ENCODE results near the gene ARHGAP26.

ARHGAP26 gene

DNA sequence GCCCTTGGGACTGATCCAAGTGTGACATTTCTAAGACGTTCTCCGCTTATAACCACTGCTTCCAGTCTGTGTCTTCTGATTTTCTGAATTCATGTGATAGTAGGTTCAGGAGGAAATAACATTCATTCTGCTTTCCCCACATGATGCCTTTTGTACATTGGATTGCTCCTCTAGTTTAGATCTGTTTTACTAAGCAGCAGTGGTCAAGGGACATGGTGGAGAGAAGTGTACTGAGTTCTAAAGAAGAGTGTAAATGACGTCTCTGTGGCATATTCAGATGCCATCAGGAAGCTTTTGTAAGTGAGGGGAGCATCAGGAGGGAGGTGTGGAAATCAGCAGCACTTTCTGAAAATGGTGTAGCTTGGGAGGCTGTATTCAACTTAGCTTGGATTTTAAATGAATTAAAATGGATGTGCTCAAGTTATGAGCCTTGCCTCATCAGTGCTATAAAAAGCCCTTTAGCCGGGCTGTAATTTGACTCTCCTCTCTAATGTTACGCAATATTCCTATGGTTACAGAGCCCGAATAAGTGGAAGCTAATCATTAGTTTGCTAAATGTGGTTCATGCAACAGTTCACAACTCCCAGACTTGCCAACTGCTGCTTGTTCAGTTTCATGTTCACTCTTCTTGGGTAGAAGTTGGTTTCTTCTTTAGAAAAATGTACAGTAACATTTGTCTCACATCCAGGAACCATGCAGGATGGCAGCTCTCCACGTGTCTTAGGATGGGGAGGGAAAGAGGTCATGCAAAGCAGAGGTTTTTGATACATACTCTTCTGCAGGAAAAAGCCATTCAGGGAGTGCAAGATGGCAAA is 281.3 kb downstream of the ARHGAP26 start:
- DNase-seq = peak; percentile 98

DNA sequence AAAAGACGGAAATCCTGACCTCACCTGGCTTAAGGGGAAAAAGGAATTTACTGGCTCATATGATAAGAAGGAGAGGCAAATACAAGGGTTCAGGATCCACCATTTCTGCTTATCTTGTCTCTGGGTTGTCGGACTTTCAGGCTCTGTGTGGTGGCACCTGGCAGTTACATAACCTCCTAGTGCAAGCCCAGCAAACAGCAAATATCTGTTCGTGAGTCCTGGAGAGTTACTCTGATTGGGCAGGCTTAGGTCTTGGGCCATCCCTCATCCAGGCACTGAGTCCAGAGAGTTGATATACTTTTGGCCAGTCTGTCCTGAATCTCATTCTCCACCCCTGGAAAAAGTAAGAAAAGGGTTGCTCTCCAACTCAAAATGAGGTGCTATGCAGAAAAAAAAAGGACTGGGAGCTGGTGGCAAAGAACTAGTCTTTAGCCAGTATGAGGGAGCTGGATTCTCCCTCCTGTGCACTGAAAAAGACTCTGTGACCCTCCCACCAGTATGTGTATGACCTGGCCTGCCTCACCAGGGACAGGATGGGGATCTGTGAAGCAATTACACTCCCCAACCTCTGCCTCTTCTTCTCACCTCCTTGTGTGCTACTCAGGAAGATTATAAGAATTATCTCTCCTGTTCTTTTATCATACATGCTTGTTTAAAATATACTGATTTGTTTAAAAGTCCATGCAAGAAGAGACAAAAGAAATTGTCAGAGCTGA is 282.9 kb downstream of the ARHGAP26 start:
- no peak for DNase-seq

DNA sequence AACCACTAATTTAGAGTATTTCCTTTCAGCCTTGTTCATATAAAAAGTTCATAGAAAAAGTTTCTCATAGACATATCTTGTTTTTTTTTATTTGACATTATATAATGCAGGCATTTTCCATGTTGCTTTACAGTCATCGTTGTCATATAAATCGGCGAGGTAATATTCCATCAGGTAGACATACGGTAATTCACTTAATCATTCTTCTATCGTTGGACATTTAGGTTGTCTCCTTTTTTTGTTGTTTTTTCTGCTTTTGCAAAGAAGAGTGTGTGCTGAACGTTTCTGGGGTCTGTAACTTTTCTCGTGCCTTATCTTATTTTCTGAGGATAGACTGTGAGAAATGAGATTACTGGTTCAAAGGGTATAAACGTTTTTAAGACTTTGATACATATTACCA is 283.6 kb downstream of the ARHGAP26 start:
- DNase-seq = no peak

DNA sequence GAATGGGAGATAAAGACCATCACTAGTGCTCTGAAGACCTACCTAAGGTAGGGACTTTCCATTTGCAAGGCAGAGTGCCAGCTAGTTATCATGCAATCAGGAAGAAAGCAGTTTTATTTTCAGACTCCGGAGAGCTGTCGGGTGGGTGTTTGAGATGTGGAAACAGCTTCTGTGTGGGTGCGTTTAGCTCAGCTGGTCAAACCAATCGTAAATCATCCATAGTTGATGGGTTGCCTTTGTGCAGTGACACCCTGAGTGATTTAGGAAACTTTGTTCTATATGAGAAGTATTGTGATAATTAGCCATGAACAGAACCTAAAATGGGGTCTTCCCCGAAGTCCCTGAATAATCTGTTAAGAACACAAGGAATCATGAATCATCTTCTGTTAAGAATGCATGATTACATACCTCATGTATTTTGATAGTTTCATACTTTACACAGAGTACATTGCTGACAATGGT is 284.3 kb downstream of the ARHGAP26 start:
- peak; percentile 86 for DNase-seq

DNA sequence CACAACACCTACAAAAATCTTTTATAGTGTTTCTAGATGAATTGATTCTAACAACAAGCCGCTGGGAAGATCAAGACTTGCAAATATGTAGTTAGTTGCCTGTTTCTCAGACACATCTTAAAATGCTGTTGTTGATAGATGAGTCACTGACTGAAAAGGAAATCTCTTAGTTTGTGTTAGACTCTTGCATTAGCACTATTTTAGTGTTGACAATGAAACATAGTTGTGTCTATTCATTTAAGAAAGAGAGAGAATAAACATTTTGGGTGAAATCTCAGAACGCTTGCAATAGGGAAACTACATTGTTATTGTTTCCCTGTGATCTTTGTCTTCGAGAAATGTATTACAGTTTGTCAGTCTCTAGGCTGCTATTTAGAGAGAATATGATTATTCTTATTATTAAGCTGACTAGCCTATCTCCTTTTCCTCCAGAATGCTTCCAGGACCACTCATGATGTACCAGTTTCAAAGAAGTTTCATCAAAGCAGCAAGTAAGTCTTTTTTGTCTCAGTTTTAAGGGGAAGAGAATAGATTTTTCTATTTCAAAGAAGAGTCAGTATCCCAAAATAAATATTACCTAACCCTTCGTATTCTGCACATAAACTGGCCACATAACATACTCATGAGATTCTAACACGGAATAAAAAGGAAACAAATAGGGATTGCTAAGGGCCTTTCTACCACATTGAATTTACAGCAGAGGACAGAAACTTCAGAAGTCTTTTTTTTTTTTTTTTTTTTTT is 285.6 kb downstream of the ARHGAP26 start:
- DNase-seq = peak; percentile 12

DNA sequence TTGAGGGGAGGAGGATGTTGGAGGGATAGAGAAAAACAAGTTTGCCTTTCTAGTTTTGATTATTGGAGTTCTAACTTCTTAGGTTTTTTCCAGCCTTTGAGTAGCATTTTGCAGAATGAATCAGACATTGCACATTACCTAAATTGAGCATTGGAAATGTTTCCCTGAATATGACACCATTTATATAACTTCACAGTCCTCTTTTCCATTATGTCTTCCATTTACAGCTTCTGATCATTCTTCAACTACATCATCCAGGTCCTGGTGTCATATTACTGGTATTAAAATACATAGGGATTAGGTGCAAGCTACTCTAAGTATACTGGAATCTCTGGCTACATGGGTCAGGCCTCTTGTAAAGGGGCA is 286.1 kb downstream of the ARHGAP26 start:
- DNase-seq = no peak

DNA sequence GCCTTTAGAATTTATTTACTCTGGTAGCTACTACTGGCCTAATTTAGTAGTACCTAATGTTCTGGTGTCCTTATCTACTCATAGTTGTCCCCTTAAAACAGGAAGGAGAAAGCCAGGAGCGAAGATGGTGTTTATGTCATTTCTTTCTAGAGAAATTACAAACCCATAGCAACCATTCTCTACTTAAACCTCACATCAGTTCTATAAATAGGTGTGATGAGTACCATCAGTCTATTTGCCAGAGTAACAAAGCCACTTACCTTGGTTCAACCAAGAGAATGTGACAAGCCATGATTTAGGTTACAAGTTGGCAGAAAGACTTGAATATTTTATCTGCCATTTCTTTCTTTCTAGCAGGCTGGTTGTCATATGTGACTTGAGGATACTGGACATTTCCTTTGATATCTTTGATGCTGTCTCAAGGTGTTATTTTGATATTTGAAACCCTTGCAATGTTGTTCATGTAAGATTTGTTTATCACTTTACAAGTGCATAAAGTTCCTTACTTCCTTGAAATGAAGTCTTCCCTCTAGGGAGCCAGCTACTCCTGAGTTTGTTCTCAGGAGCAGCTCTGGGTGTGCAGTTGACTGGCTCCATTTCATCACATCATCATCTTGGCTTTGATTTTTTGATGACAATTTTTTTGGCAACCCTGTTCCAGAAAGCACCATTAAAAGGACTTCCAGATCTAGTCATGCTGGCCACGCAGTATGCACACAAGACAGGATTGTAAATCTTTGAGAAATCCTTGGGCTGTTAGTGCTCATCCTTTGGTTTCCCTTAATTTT is 286.8 kb downstream of the ARHGAP26 start:
- DNase-seq = no peak

DNA sequence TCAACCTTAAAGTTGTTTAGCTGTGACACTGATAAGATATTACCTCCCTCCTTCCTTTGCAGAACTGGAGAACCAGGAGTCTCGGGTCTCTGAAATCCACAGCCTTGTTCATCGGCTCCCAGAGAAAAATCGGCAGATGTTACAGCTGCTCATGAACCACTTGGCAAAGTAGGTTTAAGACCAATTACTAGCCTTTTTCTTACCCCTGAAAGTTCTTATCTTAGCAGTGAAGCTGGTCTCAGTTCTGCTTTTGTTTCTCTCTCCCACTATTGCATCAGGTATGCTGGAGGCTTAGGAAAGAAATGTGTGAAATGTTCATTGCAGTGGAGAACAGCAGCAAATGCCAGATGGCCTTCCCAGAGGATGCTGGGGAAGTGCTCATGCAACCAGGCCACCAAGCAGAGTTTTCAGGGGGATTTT is 287.4 kb downstream of the ARHGAP26 start:
- DNase-seq = peak; percentile 94

DNA sequence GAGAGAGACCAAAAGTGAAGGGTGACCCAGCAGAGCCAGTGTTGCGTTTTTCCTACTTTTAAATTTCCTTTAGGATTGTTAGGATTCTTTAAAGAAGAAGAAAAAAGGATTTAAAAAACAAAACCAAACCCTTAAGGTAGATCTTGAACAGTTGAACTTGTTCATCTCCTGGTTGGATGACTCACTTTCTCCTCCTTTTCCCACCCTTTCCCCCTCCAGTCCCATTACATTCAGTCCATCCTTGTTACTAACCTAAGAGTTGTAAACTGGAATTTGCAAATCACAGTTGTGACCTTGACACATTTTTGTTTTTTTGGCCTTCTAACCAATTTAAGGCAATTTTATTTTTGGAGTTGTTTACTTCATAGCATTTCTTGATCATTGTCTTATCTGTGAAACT is 289.2 kb downstream of the ARHGAP26 start:
- no peak for DNase-seq

DNA sequence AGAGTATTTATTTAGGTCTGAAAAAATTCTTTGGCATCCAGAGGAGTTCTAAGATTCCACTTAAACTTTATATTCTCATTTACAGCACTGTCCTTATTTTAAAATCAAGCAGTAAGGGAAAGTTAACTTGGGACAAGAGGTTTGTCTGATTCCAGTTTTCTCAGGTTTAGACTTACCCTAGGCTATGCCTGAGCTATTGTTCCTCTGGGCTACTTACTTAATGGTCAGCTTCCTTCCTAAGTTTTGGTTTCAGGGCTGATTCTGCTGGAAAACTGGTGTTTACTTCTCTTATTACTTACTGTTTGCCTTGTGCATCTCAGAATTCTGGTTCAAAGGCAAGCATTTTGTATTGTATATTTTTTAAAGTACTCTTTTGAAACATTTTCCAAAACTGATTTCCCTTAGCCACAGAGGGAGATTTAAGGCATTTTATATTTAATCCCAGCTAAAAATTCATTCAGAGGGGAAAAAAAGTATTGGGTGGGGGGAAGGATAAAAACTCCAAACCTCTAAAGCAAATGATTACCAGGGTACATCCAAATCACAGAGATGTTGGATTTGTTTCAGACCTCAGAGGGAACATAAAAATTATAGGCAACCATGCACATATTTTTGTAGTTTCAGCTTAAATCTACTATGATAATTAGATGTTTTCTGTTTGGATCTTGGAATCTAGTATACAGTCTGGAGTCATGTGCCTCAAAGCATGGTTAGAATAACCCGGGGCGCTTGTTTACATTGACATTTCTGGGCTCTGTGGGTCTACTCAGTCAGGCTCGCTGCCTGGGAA is 290.0 kb downstream of the ARHGAP26 start:
- no peak for DNase-seq

DNA sequence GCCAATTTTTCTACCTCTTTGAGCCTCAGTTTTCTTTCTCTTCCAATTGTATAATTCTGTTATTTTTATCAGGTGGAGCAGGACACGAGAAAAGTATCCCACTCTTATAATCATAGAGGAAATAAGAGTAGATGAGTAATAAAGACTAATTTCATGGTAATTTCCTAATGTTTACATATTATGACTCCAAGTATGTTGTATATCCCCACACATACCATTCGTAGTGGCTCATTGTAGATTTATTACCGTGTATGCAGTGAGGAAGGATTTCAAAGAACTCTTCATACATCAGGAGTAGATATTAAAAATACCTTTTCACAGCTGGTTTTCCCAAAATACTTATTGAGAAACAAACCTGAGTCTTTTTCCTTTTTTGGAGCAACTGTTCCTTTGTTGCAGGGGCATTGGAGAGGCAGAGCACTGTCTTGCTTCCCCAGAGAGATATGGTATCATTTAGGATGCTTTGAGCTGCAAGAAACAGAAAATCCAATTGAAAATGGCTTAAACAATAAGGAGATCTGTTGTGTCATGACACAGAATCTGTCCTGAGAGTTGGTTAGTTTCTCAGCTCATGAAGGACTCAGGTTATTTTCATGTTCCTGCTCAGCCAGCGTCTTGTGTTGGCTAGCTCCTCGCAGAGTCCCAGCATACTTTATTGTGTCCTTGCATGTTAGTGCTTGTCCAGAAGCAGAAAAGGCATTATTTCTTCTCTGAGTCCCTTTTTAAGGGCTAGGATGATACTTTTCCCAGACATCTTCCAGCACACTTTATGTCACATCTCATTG is 291.2 kb downstream of the ARHGAP26 start:
- no peak for DNase-seq

DNA sequence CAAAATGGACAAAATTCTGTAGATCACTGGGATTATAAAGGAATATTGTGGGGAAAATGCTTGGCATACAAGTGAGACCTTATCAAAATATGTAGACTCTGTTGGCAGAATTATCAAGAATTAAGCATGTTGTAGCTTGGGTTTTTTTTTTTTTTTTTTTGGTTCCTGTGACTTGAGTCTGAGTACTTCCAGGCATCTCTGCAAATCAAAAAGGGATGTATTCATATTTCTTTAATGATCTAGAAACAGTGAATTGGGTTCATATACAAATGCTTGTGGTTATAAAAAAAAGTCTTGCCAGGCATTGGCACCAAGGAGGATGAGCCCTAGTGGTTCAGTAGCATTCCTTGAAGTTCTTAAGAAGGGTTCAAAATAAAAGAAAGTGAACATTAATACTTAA is 292.2 kb downstream of the ARHGAP26 start:
- no peak for DNase-seq

DNA sequence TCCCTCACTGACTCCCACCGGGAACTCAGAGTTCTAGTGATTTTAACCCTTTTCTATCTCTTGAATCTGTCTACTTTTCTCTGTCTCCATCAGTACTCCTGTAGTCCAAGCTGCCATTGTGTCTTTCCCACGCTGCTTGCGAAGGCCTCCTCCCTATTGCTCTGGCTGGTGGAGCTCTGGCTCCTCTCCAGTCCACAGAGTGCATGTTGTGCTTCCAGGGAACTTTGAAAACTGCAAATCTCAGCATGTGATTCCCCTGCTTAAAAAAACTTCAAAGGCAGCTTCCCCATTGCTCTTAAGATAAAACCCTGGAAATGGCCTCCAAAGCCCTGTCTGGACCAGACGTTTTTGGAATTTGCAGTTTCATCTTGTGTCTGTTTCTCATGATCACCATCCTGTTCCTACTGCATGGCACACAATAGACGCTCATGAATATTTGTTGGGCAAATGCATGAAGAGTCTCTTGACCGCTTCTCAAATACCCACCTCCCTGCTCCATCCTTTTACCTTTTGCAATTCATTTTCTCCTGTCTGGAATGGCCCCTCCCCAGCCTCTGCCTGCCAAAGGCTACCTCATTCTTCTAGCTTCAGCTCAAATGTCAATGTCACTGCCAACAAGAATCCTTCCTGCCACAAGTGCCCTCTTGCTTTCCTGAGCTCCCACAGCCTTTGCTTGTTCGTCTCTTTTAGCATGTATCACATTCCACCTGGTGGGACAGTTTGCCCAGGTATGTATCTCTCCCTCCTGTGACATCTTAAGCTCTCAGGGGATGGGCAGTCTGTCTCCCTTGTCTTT is 293.2 kb downstream of the ARHGAP26 start:
- DNase-seq = no peak

DNA sequence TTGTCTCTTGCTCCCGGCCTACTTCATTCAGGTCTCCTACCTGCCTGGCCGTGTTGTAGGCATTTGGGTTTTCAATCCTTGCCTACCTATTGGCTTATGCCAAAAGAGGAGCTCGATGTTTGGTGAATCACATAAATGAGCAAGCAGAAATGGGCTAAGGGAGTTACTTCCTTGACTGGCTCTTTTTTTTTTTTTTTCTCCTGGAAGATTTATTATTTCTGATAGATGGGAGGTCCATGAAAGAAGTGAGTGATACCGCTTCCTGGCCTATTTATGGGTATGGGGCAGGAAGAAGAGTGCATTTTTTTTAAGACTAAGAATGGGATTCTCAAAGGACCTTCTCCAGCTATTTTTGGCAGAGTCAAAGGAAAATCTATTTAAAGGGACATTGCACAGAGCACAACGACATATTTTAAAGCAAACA is 294.1 kb downstream of the ARHGAP26 start:
- peak; percentile 43 for DNase-seq

DNA sequence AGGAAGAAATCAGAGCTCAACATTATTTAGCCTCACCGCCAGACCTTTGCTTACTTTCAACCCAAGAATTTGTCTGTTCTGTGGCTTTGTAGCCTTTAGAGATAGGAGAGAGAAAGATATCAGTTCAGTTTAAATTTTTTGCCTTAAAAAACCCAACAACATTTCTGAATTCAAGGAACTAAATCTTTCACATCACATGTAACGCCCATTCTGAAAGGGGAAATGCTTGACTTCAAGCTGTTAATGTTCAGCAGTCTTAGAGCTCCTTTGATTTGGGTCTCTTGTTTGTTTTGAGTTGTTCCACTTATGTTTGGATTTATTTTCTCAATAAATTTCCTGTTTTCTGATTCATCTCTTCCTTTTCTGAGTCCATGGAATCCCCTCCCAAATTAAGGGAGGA is 294.5 kb downstream of the ARHGAP26 start:
- DNase-seq = peak; percentile 51

DNA sequence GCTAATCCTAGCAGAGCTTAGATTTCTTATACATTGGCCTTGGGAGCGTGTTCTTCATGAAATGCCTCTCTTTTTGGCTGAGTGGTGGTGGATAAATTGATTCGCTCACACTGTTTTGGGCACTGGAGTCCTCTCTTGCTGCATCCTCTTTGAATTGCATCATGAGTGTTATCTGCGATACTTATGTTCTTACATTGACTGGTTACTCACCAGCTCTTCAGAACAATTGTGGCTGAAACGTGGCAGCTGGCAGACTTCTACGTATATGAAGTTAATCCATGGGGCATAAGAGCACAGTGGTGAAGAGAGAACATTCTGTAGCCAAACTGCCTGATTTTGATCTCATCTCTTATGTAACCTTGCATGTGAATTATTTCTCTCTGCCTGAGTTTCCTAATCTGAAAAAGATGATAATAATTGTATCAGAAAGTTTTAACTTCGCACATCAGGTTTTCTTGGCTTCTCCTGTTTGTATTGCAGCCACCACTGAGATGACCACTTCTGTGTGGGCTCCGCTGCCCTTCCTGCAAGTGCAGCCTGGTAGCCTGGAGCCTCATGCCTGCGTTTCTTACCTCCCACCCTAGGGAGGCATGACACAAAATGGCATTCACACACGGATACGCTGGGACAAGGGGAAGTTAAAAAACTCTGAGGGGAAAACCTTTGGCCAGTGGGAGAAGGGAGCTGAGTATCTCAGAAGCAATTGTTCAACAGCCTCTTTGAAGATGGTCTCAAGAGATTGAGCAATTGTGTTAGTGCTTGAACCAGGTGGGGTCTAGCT is 295.2 kb downstream of the ARHGAP26 start:
- DNase-seq = peak; percentile 79

DNA sequence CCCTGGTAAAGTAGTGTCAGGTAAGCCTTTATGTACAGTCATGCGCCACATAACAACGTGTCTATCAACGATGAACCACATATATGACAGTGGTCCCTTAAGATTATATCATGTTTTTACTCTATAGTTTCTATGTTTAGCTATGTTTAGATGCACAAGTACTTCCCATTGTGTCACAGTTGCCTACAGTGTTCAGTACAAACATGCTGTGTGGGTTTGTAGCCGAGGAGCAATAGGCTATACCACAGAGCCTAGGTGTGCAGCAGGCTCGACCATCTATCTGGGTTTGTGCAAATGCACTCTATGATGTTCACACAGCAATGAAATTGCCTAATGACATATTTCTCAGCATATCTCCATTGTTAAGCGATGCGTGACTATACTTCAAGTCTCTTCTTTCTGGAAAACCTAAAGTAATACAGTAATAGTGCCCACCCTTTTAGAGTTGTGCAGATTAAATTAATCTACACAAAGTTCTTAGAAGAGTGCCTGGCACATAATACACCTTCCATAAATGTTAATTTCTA is 295.9 kb downstream of the ARHGAP26 start:
- no peak for DNase-seq

DNA sequence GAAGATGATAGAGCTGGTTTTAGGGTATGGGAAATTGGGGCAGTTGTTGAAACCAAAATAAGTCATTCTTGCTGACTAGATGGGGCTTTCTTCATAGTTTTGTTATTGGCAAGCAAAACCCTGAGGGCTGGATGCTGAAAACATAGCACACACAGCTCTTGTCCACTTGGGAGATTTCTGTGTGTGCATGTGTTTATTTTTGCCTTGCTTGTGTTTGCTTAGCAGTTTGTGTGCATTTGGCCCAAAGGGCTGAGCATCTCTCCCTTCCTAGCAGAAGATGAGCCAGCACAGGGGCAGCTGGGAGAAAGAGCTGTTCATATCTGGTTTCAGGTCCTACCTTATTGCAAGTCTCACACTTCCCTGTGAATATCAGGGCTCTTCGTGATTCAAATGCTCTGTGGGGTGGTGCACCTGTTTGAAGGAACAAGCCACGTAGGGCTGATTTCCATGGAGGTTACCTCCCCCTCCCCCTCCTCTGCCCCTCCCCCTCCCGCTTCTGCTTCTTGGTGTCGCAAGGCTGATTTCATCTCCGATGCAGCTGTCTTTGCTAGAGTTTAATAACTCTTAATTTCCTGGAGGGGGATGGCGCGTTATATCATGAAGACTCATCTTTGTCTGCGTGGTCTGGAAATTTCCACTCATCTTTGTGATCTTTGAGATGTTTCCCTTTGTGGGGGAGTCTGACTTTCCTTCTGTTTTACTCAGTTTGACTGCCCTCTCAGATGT is 296.5 kb downstream of the ARHGAP26 start:
- DNase-seq = peak; percentile 29
